Upper lobe of right lung (tissue), 1 donor: Measurements from ENCODE around the gene LIN54. TPM values are rescaled to one million over a fixed set of nuclear protein-coding genes. Genes with fewer than 3 reads are reported as not detected.

Experiments used
- ATAC-seq: fragments of 200-7000 bp; cut with Tn5 transposase; one replicate; pipeline ENCODE4 v1.9.1; 2020; ENCODE audit warnings: mild to moderate bottlenecking, moderate library complexity
- DNase-seq: peaks from one replicate; pipeline ENCODE4 v3.0.0-alpha.2; 2020
- H3K27ac ChIP-seq: fragments of 200-600 bp; one replicate; pipeline ENCODE4 v1.8.0; 2022
- H3K27me3 ChIP-seq: fragments of 200-600 bp; one replicate; pipeline ENCODE4 v1.8.0; 2022; ENCODE audit warnings: mild to moderate bottlenecking
- H3K36me3 ChIP-seq: fragments of 200-600 bp; one replicate; pipeline ENCODE4 v1.8.0; 2022
- H3K4me1 ChIP-seq: fragments of 200-600 bp; one replicate; pipeline ENCODE4 v1.8.0; 2022
- H3K4me3 ChIP-seq: fragments of 200-600 bp; one replicate; pipeline ENCODE4 v1.8.0; 2022; ENCODE audit warnings: mild to moderate bottlenecking
- H3K9me3 ChIP-seq: fragments of 200-600 bp; one replicate; pipeline ENCODE4 v1.8.0; 2022
- CTCF ChIP-seq: fragments of 200-600 bp; IDR thresholded peaks from one replicate; pipeline ENCODE4 v1.8.0; 2022; ENCODE audit warnings: antibody characterized with exemption
- intact Hi-C: fragments of 100-400 bp; cut with DNase I; formaldehyde crosslinking; loops from one replicate; pipeline ENCODE4 v1.11.0; 2022
- total RNA-seq: library from RNA; stranded (reverse); fragmentation: NEBNext Ultra II Directional; extraction: Animal tissue kit (Norgen Biotek cat#: 25700); gene quantifications from one replicate; pipeline ENCODE4 v1.2.1, GENCODE V29; 2021
- donor health status: DM: no; HTN: yes; CAD: no; lungs with severe emphysema.

LIN54 gene
- total RNA-seq, 1 donor from 2014 or later: 9.8 TPM

GRCh38 chr4:82893942-82894341 lies 116.7 kb downstream of the LIN54 start:
- no peak for DNase-seq
- no peak overlapping the region for H3K4me3 ChIP-seq
- peaks cover 51% of the 10 kb centered on the region for H3K36me3 ChIP-seq
- no peaks in the 10 kb centered on the region for H3K9me3 ChIP-seq
- TF ChIP-seq CTCF: no peak
- H3K4me1 ChIP-seq: peaks cover 34% of the 10 kb centered on the region
- intact Hi-C loops: no loop called here
- ATAC-seq: no peak
- H3K27me3 ChIP-seq: no peaks in the 10 kb centered on the region
- H3K27ac ChIP-seq: no peak overlapping the region

GRCh38 chr4:82892467-82892802 lies 118.2 kb downstream of the LIN54 start:
- intact Hi-C loops: no loop called here
- ATAC-seq (no peak), DNase-seq (no peak)
- H3K27ac ChIP-seq: no peak overlapping the region
- peaks cover 48% of the 10 kb centered on the region for H3K36me3 ChIP-seq
- TF ChIP-seq CTCF: no peak
- H3K4me3 ChIP-seq: no peak overlapping the region
- peaks cover 24% of the 10 kb centered on the region for H3K4me1 ChIP-seq
- H3K27me3 ChIP-seq: no peaks in the 10 kb centered on the region
- no peaks in the 10 kb centered on the region for H3K9me3 ChIP-seq

GRCh38 chr4:82891707-82892466 lies 118.7 kb downstream of the LIN54 start:
- intact Hi-C loops: no loop called here
- no peaks in the 10 kb centered on the region for H3K9me3 ChIP-seq
- peak overlapping the region; percentile 81 for H3K4me3 ChIP-seq
- ATAC-seq: no peak
- H3K27ac ChIP-seq: peak overlapping the region; percentile 99
- peaks cover 43% of the 10 kb centered on the region for H3K36me3 ChIP-seq
- peaks cover 24% of the 10 kb centered on the region for H3K4me1 ChIP-seq
- no peak for TF ChIP-seq CTCF
- no peaks in the 10 kb centered on the region for H3K27me3 ChIP-seq
- no peak for DNase-seq

- TF ChIP-seq CTCF: no peak
- intact Hi-C loops: no loop called here
Observed at GRCh38 chr4:82890901-82891706, 119.5 kb downstream of the LIN54 start, which contains the start of gene SEC31A. Gene SEC31A, minus strand, starts transcription at chr4:82891153. Its CDS starts 9,217 bp downstream, at chr4:82881936.

GRCh38 chr4:82890528-82890900 lies 120.1 kb downstream of the LIN54 start:
- no peak for TF ChIP-seq CTCF
- H3K4me1 ChIP-seq: peaks cover 38% of the 10 kb centered on the region
- H3K4me3 ChIP-seq: peak overlapping the region; percentile 81
- ATAC-seq (no peak), DNase-seq (no peak)
- H3K27ac ChIP-seq: peak overlapping the region; percentile 99
- intact Hi-C loops: no loop called here
- no peaks in the 10 kb centered on the region for H3K9me3 ChIP-seq
- peaks cover 29% of the 10 kb centered on the region for H3K36me3 ChIP-seq
- H3K27me3 ChIP-seq: no peaks in the 10 kb centered on the region

More at GRCh38 chr4:82890901-82891706, 119.5 kb downstream of the LIN54 start, which contains the start of gene SEC31A:
- Histone ChIP-seq H3K36me3 (peaks cover 35% of the 10 kb centered on the region), H3K9me3 (no peaks in the 10 kb centered on the region), H3K27me3 (no peaks in the 10 kb centered on the region), H3K27ac (peak within 1 kb of the TSS; percentile 99), H3K4me3 (peak within 1 kb of the TSS; percentile 81), H3K4me1 (peaks cover 32% of the 10 kb centered on the region)
- peak; percentile 99 for DNase-seq
- ATAC-seq: peak; percentile 100
